VCaP (cell line): ENCODE measurements around the gene KIAA0825.
"Not testable (repeated sequence)": the region's sequence is repeated elsewhere in the genome, so short reads cannot be mapped to it uniquely, and the experiment has no call there.

Experiments
- H3K27ac ChIP-seq: fragments of 450-650 bp; 2 replicates; pipeline ENCODE4 v1.5.1; 2017
- TF ChIP-seq, protein P1 (sequence below): fragments of 450-650 bp; conservative IDR thresholded peaks from 2 replicates; pipeline ENCODE4 v1.5.1; 2017; ENCODE audit warnings: mild to moderate bottlenecking, moderate library complexity

The KIAA0825 gene

DNA sequence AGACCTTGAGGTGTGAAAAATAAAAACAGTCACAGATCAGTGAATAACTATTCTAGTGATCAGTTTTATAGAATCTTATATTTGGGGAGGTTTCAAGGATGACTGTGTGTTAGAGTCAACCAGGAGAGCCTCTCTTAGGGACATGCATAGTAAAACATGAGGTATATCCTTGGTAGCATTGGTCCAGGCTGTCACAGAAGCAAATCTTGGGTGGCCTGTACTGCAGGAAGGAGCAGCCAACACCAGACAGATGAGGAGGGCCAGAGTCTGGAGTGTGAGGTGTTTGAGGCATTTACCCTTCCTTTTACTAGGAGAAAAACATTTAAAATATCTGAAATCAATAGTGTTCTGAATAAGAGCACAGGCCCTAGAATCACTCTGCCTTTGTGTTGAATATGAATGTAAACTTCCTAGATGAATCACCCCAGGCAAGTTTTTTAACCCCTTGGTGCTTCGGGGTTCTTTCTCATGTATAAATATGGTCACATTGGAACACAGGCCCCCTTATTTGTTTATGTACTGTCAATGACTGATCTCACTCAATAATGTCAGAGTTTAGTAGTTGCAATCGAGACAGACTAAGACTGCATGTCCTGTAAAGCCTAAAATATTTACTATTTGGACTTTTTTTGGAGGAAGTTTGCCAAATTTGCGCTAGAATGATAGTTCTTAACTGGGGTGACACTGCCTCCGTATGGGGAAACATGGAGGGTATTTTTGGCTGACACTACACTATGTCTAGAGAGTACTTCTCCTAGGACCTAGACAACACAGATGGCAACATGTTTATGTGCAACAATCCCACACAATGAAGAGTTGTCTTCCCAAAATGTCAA is 460.5 kb downstream of the KIAA0825 start:
- TF ChIP-seq, protein P1, sequence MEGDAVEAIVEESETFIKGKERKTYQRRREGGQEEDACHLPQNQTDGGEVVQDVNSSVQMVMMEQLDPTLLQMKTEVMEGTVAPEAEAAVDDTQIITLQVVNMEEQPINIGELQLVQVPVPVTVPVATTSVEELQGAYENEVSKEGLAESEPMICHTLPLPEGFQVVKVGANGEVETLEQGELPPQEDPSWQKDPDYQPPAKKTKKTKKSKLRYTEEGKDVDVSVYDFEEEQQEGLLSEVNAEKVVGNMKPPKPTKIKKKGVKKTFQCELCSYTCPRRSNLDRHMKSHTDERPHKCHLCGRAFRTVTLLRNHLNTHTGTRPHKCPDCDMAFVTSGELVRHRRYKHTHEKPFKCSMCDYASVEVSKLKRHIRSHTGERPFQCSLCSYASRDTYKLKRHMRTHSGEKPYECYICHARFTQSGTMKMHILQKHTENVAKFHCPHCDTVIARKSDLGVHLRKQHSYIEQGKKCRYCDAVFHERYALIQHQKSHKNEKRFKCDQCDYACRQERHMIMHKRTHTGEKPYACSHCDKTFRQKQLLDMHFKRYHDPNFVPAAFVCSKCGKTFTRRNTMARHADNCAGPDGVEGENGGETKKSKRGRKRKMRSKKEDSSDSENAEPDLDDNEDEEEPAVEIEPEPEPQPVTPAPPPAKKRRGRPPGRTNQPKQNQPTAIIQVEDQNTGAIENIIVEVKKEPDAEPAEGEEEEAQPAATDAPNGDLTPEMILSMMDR = no peak
- H3K27ac ChIP-seq = no peak overlapping the region

DNA sequence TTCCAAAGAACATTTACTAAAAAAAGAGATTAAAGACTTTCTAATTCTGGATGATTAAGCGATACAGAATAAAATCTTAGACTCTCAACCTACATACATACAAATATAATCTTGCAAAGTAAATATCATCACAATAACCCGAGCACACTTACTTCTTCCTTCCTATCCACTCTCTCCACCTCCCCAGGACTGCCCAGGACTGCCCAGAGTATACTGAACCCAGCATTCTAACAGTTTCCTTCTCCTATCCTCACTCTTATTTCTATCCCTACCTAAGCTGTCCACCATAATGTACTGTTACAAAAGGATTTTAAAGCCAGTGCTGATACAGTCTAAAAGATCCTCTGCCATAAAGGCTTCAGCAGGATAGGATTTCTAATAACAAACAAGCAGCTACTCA is 463.7 kb downstream of the KIAA0825 start:
- H3K27ac ChIP-seq = no peak overlapping the region
- TF ChIP-seq, protein P1 = no peak

DNA sequence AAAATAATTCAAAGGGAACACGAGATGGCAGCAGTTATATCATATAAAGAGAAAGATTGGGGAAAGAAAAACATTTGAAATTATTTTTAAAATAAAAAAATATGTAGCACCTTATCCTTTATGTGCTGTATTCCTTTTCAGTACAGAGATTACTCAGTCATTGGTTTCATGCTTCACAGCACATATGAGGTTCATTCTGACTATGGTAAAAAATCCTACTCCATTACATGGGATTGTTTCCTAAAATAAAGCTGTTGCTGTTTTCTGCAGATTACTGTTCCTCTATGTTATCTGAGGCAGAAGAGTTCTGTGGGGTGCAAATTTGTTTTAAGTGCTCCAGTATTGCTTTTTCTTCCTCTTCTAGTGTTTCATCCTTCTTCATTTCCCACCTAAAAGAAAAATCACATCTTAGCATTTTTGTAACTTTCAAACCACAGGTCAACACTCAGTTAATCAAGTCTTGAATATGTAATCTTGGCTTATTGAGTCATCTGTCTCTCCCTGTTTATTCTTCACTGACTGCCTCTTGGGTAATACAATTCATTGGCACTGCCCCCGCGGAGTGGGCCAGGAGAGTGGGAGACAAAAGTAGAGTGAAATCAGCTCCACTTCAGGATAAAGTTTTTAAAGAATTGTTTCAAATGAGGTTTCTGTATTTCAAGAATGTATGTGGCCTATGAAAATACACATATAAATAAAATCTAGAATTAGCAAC is 464.5 kb downstream of the KIAA0825 start:
- TF ChIP-seq, protein P1 = no peak

DNA sequence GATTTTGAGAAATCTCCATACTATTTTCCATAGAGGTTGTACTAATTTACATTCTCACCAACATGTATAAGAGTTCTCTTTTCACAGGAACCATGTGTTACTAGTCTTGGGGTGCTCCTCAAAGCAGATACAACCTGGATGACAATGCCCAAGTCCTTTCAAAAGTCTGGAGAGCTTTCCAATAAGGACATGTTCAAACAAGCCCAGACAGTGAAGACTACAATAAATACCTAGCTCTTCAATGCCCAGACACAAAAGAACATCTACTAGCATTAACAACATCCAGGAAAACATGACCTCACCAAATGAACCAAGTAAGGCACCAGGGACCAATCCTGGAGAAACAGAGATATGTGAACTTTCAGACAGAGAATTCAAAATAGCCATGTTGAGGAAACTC is 474.8 kb downstream of the KIAA0825 start:
- H3K27ac ChIP-seq = not testable (repeated sequence)

More for the DNA sequence above, 464.5 kb downstream of the KIAA0825 start:
- H3K27ac ChIP-seq = no peak overlapping the region

DNA sequence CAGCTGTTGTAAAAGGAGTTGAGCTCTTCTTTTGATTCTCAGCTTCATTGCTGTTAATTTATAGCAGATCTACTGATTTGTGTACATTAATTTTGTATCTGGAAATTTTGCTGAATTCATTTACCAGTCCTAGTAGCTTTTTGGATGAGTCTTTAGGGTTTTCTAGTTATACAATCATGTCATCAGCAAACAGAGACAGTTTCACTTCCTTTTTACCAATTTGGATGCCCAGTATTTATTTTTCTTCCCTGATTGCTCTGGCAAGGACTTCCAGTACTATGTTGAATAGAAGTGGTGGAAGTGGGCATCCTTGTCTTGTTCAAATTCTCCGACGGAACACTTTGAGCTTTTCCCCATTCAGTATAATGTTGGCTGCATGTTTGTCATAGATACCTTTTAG is 478.1 kb downstream of the KIAA0825 start:
- TF ChIP-seq, protein P1 = no peak
- H3K27ac ChIP-seq = no peak overlapping the region

DNA sequence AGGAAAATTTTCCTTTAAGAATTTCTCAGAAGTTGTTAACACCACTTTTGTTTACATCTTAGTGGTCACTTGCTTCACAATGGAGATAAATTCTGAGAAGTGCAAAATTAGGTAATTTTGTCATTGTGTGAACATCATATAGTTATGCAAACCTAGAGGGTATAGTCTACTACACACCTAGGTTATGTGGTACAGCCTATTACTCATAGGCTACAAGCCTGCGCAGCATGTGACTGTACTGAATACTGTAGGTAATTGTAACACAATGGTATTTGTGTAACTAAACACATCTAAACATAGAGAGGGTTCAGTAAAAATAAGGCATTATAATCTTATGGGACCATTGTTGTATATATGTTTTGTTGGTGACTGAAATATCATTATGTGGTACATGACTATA is 488.3 kb downstream of the KIAA0825 start:
- no peak overlapping the region for H3K27ac ChIP-seq
- TF ChIP-seq, protein P1 = no peak

DNA sequence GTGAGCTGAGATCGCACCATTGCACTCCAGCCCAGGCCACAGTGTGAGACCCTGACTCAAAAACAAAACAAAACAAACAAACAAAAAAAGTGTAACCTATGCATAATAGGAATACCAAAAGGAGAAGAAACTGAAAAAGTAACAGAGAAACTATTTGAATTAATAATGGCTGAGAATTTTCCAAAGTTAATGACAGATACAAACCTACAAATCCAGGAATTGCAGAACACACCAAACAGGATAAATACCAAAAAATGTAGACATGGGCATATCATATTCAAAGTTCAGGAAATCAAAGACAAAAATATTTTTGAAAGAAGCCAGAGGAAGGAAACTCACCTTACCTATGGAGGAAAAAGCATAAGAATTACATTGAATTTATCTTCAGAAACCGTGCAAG is 493.3 kb downstream of the KIAA0825 start:
- no peak overlapping the region for H3K27ac ChIP-seq
- TF ChIP-seq, protein P1 = no peak

DNA sequence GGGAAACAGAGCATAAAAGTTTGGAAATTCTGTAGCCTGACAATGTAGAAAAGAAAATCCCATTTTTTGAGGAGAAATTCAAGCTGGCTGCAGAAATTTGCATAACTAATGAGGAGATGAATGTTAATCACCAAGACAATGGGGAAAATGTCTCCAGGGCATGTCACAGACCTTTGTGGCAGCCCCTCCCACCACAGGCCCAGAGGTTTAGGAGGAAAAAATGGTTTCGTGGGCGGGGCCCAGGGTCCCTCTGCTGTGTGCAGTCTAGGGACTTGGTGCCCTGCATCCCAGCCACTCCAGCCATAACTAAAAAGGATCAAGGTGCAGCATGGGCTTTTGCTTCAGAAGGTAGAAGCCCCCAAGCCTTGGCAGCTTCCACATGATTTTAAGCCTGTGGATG is 502.1 kb downstream of the KIAA0825 start:
- H3K27ac ChIP-seq = not testable (repeated sequence)
